Endometrium (tissue), 2 donors: Measurements from ENCODE around the gene SYNPO2.
"Not testable (repeated sequence)": the region's sequence is repeated elsewhere in the genome, so short reads cannot be mapped to it uniquely, and the experiment has no call there.

Source experiments
- FAIRE-seq: peaks from 2 replicates; lab custom pipeline; 2012; peaks lifted over from hg19 to GRCh38; lab: Jason Lieb, UNC
- donor health status: control.
- donor health status: control.

The SYNPO2 gene

DNA sequence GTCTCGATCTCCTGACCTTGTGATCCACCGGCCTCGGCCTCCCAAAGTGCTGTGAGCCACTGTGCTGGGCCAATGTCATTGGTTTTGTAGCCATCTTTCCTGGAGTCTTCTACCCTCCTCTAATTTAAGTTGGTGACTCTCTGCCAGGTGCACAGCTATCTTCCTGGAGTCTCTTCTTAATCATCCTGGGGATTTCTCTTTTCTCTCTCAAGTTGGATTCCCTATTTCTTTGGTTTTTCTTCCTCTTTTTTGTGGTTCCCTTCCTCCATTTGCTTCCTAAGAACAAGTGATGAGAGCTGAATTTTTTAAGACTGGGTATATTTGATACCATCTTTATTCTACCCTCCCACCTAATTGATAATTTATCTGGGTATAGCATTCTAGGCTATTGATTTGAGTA, 113.8 kb downstream of the SYNPO2 start:
- FAIRE-seq, result no peak

DNA sequence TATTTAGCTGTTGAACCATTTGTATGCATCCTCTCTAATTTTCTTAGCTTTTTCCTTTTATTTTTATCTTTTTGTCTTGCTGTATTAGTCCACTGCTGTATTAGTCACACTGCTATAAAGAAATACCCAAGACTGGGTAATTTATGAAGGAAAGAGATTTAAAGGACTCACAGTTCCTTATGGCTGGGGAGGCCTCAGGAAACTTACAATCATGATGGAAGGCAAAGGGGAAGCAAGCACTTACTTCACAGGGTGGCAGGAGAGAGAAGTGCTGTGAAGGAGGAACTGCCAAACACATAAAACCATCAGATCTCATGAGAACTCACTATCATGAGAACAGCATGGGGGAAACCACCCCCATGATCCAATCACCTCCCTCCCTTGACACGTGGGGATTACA, 114.3 kb downstream of the SYNPO2 start:
- not testable (repeated sequence) for FAIRE-seq

DNA sequence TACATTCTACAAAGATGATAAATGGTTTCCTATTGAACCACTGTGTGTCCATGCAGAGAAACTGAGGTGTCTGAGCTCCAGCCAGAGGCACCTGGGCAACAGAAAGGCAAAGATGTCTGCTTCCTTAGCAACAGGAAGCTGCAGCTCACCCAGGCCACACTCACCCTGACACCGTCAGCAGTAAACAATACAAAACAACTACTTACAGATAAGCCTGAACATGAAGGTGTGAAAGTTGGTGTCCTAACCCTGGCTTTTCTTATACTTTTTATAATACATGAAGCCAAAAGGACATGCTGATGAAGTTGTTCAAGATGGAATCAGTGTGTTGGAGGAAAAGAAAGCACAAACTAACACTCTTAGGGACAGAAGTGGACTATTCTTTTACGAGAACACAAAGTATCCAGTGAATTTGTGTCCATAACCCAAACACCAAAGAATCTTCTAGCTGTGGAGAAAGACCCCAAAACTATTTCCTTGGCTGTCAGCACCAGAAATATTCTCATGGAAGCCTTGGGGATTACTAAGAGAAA, 117.3 kb downstream of the SYNPO2 start:
- FAIRE-seq, result no peak

DNA sequence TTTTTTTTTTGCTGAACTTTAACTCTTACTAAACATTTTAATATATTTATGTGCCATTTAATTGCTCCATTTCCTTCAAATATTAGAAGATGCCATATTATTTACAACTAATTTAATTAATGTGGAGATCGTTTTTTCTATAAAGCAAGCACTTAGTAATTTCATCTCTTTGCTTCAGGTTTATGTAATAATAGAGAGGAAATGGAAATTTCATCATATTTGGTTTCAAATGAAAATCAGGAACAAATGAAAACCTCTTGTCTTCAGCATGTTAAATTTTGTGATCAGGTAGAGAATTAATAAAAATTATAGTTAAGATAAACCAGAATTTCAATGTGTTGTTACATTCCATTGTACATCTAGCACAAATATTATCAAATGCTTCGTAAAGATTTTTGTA, 120.1 kb downstream of the SYNPO2 start:
- no peak for FAIRE-seq

DNA sequence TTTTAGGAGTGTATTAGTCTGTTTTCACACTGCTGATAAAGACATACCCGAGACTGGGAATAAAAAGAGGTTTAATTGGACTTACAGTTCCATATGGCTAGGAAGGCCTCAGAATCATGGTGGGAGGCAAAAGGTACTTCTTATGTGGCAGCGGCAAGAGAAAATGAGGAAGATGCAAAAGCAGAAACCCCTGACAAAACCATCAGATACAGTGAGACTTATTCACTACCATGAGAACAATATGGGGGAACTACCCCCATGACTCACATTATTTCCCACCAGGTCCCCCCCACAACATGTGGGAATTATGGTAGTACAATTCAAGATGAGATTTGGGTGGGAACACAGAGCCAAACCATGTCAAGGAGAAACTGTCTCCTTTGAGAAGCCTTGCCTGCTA, 121.6 kb downstream of the SYNPO2 start:
- not testable (repeated sequence) for FAIRE-seq

DNA sequence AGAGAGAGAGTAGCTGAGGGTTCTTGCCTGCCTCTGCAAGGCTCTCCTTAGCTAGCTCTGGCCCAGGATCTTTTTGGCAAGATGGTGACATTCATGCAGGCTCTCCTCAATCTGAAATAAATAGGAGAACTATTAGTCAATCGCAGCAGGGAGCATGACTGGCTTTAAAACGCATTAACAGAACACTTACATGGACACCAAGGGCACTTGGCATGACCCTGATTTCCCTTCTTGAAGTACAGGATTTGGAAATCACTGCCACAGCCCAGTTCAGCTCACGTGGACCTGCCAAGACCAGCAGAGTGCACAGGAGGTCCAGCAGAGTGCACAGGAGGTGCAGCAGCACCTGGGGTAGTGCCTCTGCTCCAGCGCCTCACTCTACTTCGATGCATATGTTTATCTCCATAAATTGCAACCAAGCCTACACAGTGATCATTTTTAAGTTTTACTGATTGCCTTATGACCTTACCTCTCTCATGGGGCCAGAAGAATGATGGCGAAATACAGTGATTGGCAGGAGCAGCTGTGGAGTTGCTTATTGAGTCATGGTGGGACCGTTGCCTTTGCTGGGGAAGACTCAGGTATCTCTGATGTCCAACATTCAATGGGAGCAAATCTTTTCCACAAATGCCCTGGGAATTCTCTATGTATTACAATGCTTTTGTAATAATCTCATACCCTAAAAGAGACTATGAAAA, 122.4 kb downstream of the SYNPO2 start:
- no peak for FAIRE-seq

DNA sequence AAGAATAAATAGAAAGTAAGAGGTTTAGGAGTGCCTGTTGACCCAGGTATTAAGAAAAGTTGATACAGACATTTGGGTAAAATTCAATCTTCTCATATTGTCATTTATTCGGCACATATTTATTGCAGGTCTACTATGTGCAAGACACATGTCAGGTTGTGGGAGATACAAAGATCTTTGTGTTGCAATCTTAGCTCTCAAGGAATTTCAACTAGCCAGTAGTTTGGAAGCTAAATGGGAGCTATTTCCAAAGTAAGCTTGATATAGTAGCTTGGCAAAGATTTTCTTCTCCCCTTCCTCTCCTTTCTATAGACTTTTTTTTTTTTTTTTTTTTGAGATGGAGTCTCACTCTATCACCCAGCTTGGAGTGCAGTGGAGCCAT, 122.9 kb downstream of the SYNPO2 start:
- no peak for FAIRE-seq

DNA sequence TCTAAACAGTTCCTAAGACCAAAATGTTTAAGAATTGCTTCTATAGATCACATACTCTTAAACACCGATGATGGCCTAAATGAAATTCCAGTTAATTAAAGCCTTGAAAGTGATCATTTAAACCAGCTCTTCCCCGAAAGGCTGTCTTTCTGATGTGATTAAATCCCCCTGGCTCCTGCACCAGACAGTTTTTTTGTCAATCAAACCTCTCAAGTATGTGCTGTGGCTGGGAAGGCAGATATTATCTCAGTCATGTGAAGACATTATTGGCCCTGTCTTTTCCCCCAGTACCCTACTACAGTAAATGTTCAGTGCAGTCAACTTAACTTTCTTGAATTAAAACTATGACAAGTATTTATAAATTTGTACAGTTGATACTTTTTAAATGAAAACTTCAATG, 126.0 kb downstream of the SYNPO2 start:
- no peak for FAIRE-seq

DNA sequence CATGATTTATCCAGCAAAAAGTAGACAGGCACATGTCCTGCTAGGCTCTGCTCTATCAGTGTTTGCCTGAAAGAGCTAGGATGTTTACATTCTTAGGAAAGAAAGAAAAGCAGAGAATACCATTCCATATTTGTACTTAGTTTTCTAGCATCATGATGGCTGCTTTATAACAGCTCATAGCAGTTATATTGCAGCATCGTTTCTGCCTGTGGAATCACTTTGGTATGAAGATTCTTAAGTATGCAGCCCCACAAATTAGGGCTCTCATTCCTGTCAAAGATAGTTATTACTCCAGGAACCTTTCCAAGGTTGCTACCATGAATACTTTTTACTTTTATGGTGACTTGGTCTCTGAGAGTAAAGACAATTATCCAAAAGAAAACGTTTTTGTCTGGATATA, 128.0 kb downstream of the SYNPO2 start:
- FAIRE-seq, result peak; percentile 88

DNA sequence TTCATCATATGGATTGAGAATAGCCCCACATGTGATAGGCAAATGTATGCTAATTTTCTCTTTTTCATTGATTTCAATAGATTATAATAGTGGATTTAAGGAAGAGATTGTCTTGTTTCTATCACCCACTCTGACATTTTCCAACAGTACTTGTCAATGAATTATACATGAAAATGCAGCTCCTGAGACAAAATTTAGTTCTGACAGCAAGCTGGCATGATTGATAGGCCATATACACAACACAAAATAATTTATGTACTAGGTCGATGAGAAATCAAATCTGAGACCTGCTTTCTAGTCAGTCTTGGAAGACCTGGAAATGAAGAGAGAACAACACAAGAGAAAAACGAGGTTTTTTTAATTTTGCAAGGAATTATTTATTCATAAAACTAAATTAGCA, 129.0 kb downstream of the SYNPO2 start:
- no peak for FAIRE-seq

DNA sequence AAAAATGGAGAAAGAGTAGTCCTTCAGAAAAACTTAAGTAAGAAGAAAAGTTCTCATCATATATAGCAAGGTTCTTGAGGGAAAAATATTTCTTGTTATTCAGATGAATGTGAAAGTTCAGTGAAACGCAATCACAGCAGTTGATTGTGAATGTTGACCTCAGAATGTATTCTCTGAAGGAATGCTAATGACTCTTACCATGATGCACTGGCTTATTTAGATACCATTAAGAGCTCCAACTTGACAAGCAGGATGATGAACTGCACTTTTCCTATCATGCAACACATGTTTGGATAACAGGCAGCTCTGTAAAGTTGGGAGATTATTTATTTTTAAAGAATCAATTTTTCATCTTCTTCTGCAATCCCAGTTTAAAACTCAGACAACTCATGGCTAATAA, 131.5 kb downstream of the SYNPO2 start:
- FAIRE-seq, result no peak

DNA sequence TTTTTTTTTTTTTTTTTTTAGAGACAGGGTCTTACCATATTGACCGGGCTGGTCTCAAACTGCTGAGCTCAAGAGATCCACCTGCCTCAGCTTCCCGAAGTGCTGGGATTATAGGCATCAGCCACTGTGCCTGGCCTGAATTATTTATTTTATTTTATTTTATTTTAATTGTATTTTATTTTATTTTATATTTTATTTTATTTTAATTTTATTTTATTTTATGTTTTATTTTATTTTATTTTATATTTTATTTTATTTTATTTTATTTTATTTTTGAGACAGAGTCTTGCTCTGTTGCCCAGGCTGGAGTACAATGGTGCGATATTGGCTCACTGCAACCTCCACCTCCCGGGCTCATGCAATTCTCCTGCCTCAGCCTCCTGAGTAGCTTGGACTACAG, 133.9 kb downstream of the SYNPO2 start:
- not testable (repeated sequence) for FAIRE-seq

DNA sequence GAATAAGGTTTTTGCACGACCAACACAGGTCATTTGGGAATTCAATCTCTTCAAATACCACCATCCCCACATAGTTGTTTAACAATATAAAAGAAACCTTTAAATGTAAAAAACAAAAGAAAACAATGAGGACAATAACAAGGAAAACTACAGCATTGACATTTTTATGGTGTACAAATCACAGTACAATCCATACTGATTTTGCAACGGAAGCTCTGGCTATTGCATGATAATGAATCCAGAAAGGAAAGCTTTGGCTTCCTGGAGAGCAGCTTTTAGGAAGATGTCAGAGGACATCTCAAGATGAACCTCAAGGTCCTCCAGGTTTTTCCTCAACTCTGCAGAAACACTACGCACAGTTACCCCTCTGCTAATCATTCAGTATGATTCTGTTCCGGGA, 135.4 kb downstream of the SYNPO2 start:
- no peak for FAIRE-seq

DNA sequence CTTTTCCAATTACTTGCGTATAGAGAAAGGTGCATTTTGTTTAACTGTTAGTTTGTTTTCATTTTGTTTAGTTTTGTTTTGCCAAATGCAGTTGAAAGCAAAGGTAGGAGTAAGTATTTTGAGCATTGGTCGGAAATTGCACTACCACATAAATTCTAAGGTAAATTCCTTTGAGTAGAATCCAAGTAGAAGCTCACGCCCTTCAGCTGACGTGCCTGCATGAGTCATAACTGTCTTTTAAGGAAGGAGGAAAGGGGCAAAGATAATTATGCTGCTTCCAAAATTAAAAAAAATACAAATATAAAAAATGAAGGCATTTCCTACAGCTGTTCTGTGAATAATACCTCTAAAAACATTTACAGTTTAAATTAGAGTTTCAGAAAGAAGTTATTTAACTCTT, 136.8 kb downstream of the SYNPO2 start:
- no peak for FAIRE-seq

DNA sequence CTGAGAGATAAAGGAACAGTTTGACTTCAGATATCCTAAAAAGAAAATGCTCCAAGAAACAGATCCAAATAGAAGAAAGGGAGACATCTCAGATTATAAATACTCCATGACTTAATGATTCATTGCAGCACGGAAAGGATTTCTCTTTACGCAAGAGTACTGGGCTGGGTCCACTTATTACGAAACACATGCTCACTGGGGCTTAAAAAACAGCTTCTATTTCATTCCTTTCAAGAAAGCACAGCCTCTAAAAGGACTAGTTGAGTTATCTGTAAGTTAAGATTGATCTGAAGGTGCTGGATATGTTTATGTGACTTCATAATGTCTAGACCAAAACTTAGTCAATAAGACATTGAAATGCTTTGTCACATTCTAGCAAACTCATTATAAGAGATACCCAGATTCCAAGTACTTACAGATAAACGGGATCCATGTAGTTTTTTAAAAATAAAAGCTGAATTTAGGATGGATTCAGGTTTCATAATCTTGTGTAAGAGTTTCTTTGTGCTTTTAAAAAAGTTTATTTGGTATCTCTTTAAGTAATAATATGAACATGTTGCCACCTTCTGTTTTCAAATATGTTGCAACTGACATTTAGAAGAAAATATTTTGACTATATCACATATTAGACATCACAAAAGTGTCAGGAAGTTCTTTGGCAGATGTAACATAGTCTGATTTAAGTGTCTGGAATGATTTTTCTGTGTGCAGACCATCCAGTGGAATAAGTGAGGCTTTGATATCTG, 137.4 kb downstream of the SYNPO2 start:
- FAIRE-seq, result peak; percentile 58

DNA sequence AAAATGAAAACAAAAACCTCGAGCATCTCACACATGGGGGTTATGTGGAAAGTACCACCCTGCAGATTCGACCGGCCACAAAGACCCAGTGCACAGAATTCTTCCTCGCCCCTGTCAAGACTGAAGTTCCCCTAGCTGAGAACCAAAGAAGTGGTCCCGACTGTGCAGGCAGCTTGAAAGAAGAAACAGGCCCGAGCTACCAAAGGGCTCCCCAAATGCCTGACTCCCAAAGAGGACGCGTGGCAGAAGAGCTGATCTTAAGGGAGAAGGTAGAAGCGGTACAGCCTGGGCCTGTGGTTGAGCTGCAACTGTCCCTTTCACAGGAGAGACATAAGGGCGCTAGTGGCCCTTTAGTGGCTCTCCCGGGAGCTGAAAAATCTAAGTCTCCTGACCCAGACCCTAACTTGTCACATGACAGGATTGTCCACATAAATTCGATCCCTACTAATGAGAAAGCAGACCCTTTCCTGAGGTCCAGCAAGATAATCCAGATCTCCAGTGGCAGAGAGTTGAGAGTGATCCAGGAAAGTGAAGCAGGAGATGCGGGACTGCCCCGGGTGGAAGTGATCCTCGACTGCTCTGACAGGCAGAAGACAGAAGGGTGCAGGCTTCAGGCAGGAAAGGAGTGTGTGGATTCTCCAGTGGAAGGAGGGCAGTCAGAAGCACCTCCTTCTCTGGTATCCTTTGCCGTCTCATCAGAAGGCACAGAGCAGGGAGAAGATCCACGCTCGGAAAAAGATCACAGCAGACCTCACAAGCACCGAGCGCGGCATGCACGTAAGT, 138.2 kb downstream of the SYNPO2 start:
- FAIRE-seq, result no peak

DNA sequence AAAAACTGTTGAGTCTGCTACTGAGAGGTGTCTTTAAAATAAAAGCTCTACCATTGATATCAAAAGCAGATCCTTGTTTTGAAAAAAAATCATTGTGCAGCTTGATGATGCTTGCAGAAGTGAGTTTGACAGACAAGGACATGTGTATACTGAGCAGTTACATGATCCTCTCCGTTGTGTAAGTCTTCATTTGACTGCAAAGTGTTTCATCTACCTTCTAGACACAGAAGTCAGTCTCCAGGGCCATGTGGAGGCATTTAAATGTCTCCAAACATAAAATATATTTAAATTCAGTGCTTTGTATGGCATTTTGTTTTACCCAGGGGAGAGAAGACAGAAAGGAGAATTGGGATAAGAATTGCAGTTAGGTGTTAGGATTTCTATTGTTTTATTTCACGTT, 139.2 kb downstream of the SYNPO2 start:
- no peak for FAIRE-seq

DNA sequence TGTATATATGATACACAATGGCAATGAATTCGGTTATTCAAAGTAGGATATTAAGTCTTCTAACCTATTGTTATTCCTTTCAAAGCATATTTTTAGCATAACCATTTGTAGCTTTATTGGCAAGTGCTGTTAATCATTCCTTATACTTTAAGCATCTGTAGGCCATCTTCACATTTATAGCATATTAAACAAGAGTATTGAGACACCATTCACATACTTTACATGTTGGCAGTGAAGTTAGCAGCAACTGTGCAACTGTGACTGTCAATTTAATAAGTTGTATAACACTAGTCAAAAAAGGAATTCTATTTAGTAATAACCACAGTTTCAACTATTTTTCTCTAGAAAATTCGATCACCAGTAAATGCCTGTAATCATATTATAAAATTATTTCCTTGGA, 139.6 kb downstream of the SYNPO2 start:
- no peak for FAIRE-seq

DNA sequence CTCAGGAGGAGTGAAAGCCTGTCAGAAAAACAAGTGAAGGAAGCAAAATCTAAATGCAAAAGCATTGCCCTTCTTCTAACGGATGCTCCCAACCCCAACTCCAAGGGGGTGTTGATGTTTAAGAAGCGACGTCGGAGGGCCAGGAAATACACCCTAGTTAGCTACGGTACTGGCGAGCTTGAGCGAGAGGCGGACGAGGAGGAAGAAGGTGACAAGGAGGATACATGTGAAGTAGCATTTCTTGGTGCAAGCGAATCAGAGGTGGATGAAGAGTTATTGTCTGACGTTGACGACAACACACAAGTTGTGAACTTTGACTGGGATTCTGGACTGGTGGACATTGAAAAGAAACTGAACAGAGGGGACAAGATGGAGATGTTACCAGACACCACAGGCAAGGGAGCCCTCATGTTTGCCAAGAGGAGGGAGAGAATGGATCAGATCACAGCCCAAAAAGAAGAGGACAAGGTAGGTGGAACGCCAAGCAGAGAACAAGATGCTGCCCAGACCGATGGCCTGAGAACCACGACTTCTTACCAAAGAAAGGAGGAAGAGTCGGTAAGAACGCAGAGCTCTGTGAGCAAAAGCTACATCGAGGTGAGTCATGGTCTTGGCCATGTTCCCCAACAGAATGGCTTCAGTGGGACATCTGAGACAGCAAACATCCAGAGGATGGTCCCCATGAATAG, 141.3 kb downstream of the SYNPO2 start:
- no peak for FAIRE-seq

DNA sequence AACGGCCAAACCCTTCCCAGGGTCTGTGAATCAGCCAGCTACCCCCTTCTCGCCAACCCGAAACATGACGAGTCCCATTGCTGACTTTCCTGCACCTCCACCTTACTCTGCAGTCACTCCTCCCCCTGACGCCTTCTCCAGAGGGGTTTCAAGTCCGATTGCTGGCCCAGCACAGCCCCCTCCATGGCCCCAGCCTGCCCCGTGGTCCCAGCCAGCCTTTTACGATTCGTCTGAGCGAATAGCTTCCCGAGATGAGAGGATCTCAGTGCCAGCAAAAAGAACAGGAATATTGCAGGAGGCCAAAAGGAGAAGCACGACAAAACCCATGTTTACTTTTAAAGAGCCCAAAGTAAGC, 141.9 kb downstream of the SYNPO2 start:
- no peak for FAIRE-seq

DNA sequence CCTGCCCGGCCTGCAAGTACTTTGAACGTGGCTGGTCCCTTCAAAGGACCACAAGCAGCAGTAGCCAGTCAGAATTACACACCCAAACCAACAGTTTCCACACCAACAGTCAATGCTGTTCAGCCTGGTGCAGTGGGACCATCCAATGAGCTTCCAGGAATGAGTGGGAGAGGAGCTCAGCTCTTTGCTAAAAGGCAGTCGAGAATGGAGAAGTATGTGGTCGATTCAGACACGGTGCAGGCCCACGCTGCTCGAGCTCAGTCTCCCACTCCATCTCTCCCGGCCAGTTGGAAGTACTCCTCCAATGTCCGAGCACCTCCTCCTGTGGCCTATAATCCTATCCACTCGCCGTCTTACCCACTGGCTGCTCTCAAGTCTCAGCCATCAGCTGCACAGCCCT, 142.6 kb downstream of the SYNPO2 start:
- no peak for FAIRE-seq

DNA sequence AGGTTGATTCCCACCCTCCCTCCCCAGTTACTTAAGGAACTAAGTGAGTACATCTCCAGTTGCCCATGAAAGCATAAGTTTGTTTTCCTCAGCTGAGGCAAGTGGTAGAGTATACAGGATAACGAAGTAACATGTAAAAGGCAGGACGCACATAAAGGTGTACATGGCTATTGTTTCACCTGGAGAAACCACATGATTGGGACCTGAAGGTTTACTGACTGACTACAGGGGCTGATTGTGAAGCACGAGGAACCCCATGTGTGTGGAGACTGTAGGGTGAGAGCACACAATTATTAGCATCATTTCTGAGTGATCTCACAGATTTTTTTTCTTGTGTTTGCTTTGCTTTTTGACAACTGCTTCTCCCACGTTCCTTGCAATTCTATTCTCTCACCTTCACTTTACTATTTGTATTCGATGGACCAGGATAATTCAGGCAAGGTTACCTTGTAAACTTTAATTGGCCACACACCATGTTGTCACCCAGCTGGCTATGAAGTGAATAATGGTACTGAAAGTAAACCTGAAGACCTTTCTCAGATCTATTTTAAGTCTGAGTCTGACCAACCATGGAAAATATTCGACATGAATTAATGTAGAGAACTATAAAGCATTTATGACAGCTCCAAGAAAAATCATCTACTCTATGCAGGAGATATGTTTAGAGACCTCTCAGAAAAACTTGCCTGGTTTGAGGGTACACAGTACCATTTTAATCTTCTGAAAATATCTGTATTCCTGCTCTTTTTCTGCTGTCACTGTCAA, 144.4 kb downstream of the SYNPO2 start:
- no peak for FAIRE-seq
